IPS-18a (cell line): ENCODE measurements around the gene ALDOC.

ENCODE experiments used
- H3K27ac ChIP-seq: one replicate; pipeline ENCODE4 v1.5.1; 2013; ENCODE audit warnings: low read length
- H3K27me3 ChIP-seq: one replicate; pipeline ENCODE4 v1.6.1; 2013; ENCODE audit warnings: mild to moderate bottlenecking, low read length; ENCODE audit not compliant: control insufficient read depth, insufficient read depth
- H3K36me3 ChIP-seq: one replicate; pipeline ENCODE4 v1.6.1; 2013; ENCODE audit warnings: low read depth, low read length; ENCODE audit not compliant: control insufficient read depth
- H3K4me1 ChIP-seq: one replicate; pipeline ENCODE4 v1.6.1; 2013; ENCODE audit warnings: low read depth, low read length; ENCODE audit not compliant: control insufficient read depth
- H3K4me3 ChIP-seq: one replicate; pipeline ENCODE4 v1.5.1; 2013; ENCODE audit warnings: low read length
- H3K9ac ChIP-seq: one replicate; pipeline ENCODE4 v1.6.1; 2013; ENCODE audit warnings: mild to moderate bottlenecking, low read length, moderate library complexity
- H3K9me3 ChIP-seq: one replicate; pipeline ENCODE4 v1.6.1; 2013; ENCODE audit warnings: low read depth, low read length; ENCODE audit not compliant: control insufficient read depth

ALDOC gene

DNA sequence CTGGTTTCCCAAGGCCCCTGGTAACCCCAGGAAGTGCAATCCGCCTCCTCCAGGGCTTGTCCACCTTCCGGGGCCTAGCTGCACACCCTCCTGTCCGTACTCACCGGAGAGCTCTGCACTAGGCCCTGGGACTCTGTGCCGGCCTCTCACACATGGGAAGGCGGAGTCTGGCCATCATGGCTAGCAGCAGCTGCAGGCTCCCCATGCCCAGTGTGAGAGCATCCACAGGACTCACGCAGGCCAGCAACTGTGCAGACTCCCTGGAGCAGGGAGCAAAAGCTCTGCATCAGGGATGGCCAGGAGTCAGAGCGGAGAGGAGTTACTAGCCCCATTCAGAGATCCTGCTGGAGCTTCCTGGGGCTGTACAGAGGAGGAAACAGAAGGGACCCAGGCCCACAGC lies 50.3 kb downstream of the ALDOC start:
- H3K27ac ChIP-seq = no peak overlapping the region
- no peaks in the 10 kb centered on the region for H3K9me3 ChIP-seq
- H3K4me3 ChIP-seq = no peak overlapping the region
- H3K27me3 ChIP-seq = no peaks in the 10 kb centered on the region
- H3K4me1 ChIP-seq = no peaks in the 10 kb centered on the region
- H3K9ac ChIP-seq = no peak overlapping the region
- no peaks in the 10 kb centered on the region for H3K36me3 ChIP-seq

DNA sequence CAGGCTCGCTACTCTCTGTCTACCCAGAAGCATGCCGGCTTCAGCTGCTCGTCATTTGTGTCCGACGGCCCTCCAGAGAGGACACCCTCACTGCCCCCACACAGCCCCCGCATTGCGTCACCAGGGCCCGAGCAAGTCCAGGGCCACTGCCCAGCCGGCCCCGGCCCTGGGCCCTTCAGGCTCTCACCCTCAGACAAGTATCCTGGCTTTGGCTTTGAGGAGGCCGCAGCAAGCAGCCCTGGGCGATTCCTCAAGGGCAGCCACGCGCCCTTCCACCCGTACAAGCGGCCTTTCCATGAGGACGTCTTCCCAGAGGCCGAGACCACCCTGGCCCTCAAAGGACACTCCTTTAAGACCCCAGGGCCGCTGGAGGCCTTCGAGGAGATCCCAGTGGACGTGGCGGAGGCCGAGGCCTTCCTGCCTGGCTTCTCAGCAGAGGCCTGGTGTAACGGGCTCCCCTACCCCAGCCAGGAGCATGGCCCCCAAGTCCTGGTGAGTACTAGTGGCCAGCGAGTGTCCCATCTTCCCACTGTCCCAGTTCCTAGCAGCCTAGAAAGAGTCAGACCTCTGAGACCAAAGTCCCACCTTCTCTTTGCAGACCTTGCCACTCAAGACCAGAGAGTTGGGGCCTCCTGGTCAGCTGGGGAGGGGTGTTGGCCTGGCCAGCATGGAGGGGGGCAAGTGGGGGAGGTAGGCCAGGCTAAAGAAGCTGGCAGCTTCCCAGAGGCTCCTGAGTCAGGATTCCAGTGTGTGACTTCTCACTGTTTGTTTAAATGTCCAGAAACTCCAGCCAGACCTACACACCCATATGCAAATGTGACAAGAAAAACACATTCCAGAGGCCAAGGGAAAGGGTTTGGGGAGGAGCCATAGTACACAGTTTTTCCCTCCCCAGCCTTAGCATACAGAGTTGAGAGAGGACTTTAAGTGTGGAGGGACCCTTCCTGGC lies 51.9 kb downstream of the ALDOC start:
- no peak overlapping the region for H3K4me3 ChIP-seq
- no peaks in the 10 kb centered on the region for H3K27me3 ChIP-seq
- no peaks in the 10 kb centered on the region for H3K4me1 ChIP-seq
- no peak overlapping the region for H3K9ac ChIP-seq
- no peak overlapping the region for H3K27ac ChIP-seq
- H3K9me3 ChIP-seq = no peaks in the 10 kb centered on the region
- no peaks in the 10 kb centered on the region for H3K36me3 ChIP-seq

GRCh38 chr17:28523876-28524275 lies 52.8 kb downstream of the ALDOC start:
- no peak overlapping the region for H3K4me3 ChIP-seq
- H3K27me3 ChIP-seq = no peaks in the 10 kb centered on the region
- no peak overlapping the region for H3K27ac ChIP-seq
- no peaks in the 10 kb centered on the region for H3K36me3 ChIP-seq
- no peaks in the 10 kb centered on the region for H3K4me1 ChIP-seq
- H3K9ac ChIP-seq = no peak overlapping the region
- no peaks in the 10 kb centered on the region for H3K9me3 ChIP-seq

GRCh38 chr17:28523186-28523585 lies 53.5 kb downstream of the ALDOC start:
- Histone ChIP-seq H3K4me3 (no peak overlapping the region), H3K27me3 (no peaks in the 10 kb centered on the region), H3K27ac (no peak overlapping the region), H3K9ac (no peak overlapping the region), H3K9me3 (no peaks in the 10 kb centered on the region), H3K4me1 (no peaks in the 10 kb centered on the region), H3K36me3 (no peaks in the 10 kb centered on the region)
